Nephron (organoid): ENCODE data around the gene PEX13.
A peak's percentile ranks its signal among the peaks of the same experiment; 100 is the strongest.

Experiments used
- H3K27ac Mint-ChIP-seq, 3 experiments: 2 replicates each; pipeline ENCODE4 v1.8.0; 2020; ENCODE audit warnings: mixed read lengths in 3 of 3, mild to moderate bottlenecking in 2 of 3, moderate library complexity in 1 of 3
- H3K27me3 Mint-ChIP-seq: 2 replicates; pipeline ENCODE4 v1.8.0; 2021; ENCODE audit warnings: low read depth, mild to moderate bottlenecking, moderate library complexity, mixed read lengths
- H3K36me3 Mint-ChIP-seq: 2 replicates; pipeline ENCODE4 v1.8.0; 2020; ENCODE audit warnings: low read depth, mixed read lengths
- H3K4me1 Mint-ChIP-seq: 2 replicates; pipeline ENCODE4 v1.8.0; 2020; ENCODE audit warnings: mixed read lengths
- H3K4me3 Mint-ChIP-seq, 3 experiments: 2 replicates each; pipeline ENCODE4 v1.8.0; 2020; ENCODE audit warnings: mild to moderate bottlenecking in 3 of 3, mixed read lengths in 3 of 3, moderate library complexity in 2 of 3
- H3K9me3 Mint-ChIP-seq: 2 replicates; pipeline ENCODE4 v1.8.0; 2020; ENCODE audit warnings: mixed read lengths
- CTCF ChIP-seq, 3 experiments: fragments of 200-600 bp; sonication (generic); IDR thresholded peaks; one replicate each; pipeline ENCODE4 v1.5.0; 2021; ENCODE audit warnings: antibody characterized with exemption in 3 of 3; ENCODE audit not compliant: unreplicated experiment in 3 of 3

The PEX13 gene

GRCh38 chr2:61017556-61018317 is at the start of gene PEX13, which contains the start of gene PUS10:
PEX13 (plus strand) TSS chr2:61017720; CDS start chr2:61017760, 40 bp downstream.
PUS10 (minus strand) TSS chr2:61018255; CDS start chr2:61011890, 6,365 bp downstream.
- Mint-ChIP-seq H3K27me3 (no peaks in the 10 kb centered on the region), H3K36me3 (peaks cover 30% of the 10 kb centered on the region), H3K27ac (peak within 1 kb of the TSS; percentile 99), H3K4me1 (peaks cover 18% of the 10 kb centered on the region), H3K9me3 (peaks cover 10% of the 10 kb centered on the region), H3K4me3 (peak within 1 kb of the TSS; percentile 95 to 99 (median 99))
- no peak for TF ChIP-seq CTCF (IDR thresholded peaks at IDR 0.05; ENCODE audit: unreplicated experiment in 3 of 3)

- Mint-ChIP-seq H3K4me3 (no peak overlapping the region), H3K9me3 (no peaks in the 10 kb centered on the region), H3K4me1 (peaks cover 10% of the 10 kb centered on the region), H3K36me3 (no peaks in the 10 kb centered on the region), H3K27ac (no peak overlapping the region), H3K27me3 (no peaks in the 10 kb centered on the region)
- no peak for TF ChIP-seq CTCF (IDR thresholded peaks at IDR 0.05; ENCODE audit: unreplicated experiment in 3 of 3)
Measured at GRCh38 chr2:60972889-60973656, 44.4 kb upstream of the PEX13 start.

- Mint-ChIP-seq H3K36me3 (no peaks in the 10 kb centered on the region), H3K4me1 (peaks cover 10% of the 10 kb centered on the region), H3K27ac (no peak overlapping the region), H3K4me3 (no peak overlapping the region), H3K9me3 (no peaks in the 10 kb centered on the region), H3K27me3 (no peaks in the 10 kb centered on the region)
- no peak for TF ChIP-seq CTCF (IDR thresholded peaks at IDR 0.05; ENCODE audit: unreplicated experiment in 3 of 3)
Measured at GRCh38 chr2:60973705-60974104, 43.8 kb upstream of the PEX13 start.

- Mint-ChIP-seq H3K4me1 (peaks cover 10% of the 10 kb centered on the region), H3K36me3 (no peaks in the 10 kb centered on the region), H3K9me3 (no peaks in the 10 kb centered on the region), H3K27ac (no peak overlapping the region), H3K4me3 (no peak overlapping the region), H3K27me3 (no peaks in the 10 kb centered on the region)
- TF ChIP-seq CTCF (IDR thresholded peaks at IDR 0.05; ENCODE audit: unreplicated experiment in 3 of 3): no peak
Measured at GRCh38 chr2:60974652-60975051, 42.9 kb upstream of the PEX13 start.

- Mint-ChIP-seq H3K4me1 (peaks cover 10% of the 10 kb centered on the region), H3K36me3 (no peaks in the 10 kb centered on the region), H3K4me3 (no peak overlapping the region), H3K9me3 (no peaks in the 10 kb centered on the region), H3K27ac (peak overlapping the region in 2 of 3 experiments; percentile 34 to 50), H3K27me3 (no peaks in the 10 kb centered on the region)
- no peak for TF ChIP-seq CTCF (IDR thresholded peaks at IDR 0.05; ENCODE audit: unreplicated experiment in 3 of 3)
Measured at GRCh38 chr2:60976256-60976850, 41.2 kb upstream of the PEX13 start.
